ENCODE measurements around the gene NOXA1. TPM values are rescaled to one million over a fixed set of nuclear protein-coding genes. Genes with fewer than 3 reads are reported as not detected.

NOXA1 gene
- total RNA-seq, 4 donors from 2014 or later = 3.1 to 5.6 (median 4.4) TPM

- intact Hi-C loops (cut with DNase I; ENCODE audit: low total_unique reads) = no loop called here
- TF ChIP-seq POLR2A (IDR thresholded peaks at IDR 0.05) (no peak), CTCF (IDR thresholded peaks at IDR 0.05) (no peak)
- WGBS, 2 donors = 79 to 81% methylated on average over 10 of the region's 10 CpGs
Measured at GRCh38 chr9:137412431-137412830, 10.8 kb upstream of the NOXA1 start.

DNA sequence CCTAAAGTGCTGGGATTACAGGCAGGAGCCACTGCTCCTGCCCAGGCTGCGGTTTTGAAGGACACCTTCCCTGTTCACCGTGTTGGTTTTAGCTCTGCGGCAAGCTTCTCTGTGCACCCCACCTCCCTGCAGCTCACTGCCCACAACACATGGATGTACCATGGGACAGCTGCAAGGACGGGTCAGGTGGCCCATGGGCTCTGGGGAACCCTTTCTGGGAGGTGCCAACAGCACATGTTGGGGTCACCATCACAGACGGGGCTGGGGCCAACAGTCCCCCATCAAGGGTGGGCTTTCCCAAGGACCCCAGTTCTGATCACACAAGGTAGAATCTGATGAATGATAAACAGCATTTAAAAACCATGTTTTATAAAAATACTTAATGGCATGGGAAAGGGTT lies 7.7 kb upstream of the NOXA1 start:
- no peak for TF ChIP-seq CTCF (IDR thresholded peaks at IDR 0.05)
- no peak for TF ChIP-seq POLR2A (IDR thresholded peaks at IDR 0.05)
- 88 to 93% methylated on average over 5 of the region's 5 CpGs for WGBS, 2 donors
- intact Hi-C loops (cut with DNase I; ENCODE audit: low total_unique reads) = no loop called here
- no peak for DNase-seq (ENCODE audit: low spot score in 2 of 2)
- H3K4me3 ChIP-seq (ENCODE audit: low read depth, poor library complexity, severe bottlenecking) = no peak overlapping the region

More at GRCh38 chr9:137412431-137412830, 10.8 kb upstream of the NOXA1 start:
- H3K4me3 ChIP-seq (ENCODE audit: low read depth, poor library complexity, severe bottlenecking) = no peak overlapping the region
- DNase-seq (ENCODE audit: low spot score in 2 of 2) = no peak

- whole genome bisulfite sequencing, 2 donors = 91 to 93% methylated on average over 18 to 23 of the region's 23 CpGs
- TF ChIP-seq CTCF (IDR thresholded peaks at IDR 0.05) (no peak), POLR2A (IDR thresholded peaks at IDR 0.05) (no peak)
- intact Hi-C loops (cut with DNase I; ENCODE audit: low total_unique reads) = no loop called here
- DNase-seq (ENCODE audit: low spot score in 2 of 2) = no peak
- no peak overlapping the region for H3K4me3 ChIP-seq (ENCODE audit: low read depth, poor library complexity, severe bottlenecking)
Measured at GRCh38 chr9:137416006-137416562, 7.1 kb upstream of the NOXA1 start.

GRCh38 chr9:137416563-137417151 lies 6.5 kb upstream of the NOXA1 start:
- H3K4me3 ChIP-seq (ENCODE audit: low read depth, poor library complexity, severe bottlenecking) = no peak overlapping the region
- no peak for DNase-seq (ENCODE audit: low spot score in 2 of 2)
- no peak for TF ChIP-seq POLR2A (IDR thresholded peaks at IDR 0.05)
- no peak for TF ChIP-seq CTCF (IDR thresholded peaks at IDR 0.05)
- 96% methylated on average over 24 to 45 of the region's 45 CpGs for WGBS, 2 donors
- intact Hi-C loops (cut with DNase I; ENCODE audit: low total_unique reads) = no loop called here

DNA sequence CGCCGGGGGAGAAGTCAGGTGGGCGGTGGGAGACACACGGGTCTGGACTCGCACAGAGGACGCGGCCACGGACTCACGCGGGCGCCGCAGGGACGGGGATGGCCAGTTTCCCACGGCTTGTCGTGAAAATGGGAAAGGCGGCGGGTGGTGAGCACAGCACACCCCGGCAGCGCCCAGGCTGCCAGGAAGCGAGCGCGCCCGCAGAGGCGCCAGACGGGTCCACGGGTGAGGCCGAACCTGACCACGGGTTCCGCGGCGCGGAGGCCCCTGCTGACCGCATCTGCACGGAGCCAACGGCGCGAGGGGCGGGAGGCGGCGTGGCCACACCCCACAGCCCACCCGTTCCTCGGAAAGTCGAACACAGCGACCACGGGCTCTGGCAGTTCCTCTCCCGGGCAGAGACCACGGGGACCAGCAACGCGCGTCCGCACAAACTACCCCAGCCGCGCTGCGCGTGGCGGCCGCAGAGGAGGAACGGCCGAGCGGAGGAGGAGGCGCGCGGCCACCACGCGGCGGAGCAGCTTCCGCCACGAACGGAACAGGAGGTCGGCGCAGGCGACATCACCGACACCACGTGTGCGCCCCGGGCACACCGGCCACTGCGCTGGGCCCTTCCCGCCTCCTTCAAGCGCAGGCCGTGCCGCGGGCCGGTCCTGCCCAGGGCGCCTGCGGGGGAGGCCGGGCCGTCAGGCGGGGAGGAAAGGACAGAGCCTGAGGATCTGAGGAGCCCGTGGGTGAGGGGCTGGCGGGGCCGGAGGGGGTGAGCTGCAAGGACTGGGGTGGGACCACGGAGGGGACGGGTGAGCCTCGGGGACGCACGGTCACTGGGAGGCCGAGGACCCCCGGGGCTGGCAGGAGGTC lies 5.8 kb upstream of the NOXA1 start:
- WGBS, 2 donors = 88 to 90% methylated on average over 80 to 94 of the region's 99 CpGs
- intact Hi-C loops (cut with DNase I; ENCODE audit: low total_unique reads) = no loop called here
- no peak for DNase-seq (ENCODE audit: low spot score in 2 of 2)
- H3K4me3 ChIP-seq (ENCODE audit: low read depth, poor library complexity, severe bottlenecking) = no peak overlapping the region
- TF ChIP-seq CTCF (IDR thresholded peaks at IDR 0.05) (no peak), POLR2A (IDR thresholded peaks at IDR 0.05) (no peak)

Measured in lower leg skin (tissue), 4 donors.